Frontal cortex (tissue), 4 donors: ENCODE data around the gene SCCPDH. TPM values are rescaled to one million over a fixed set of nuclear protein-coding genes. Genes with fewer than 3 reads are reported as not detected.

Experiments
- DNase-seq, 2 donors: peaks; one replicate each; pipeline ENCODE4 v3.0.0; 2012; ENCODE audit warnings: low spot score in 2 of 2
- FAIRE-seq: peaks from 2 replicates; lab custom pipeline; 2012; peaks lifted over from hg19 to GRCh38; lab: Jason Lieb, UNC
- total RNA-seq: library from RNA; depleted of rRNA; stranded (reverse); fragments of >200 nt; gene quantifications from one replicate; pipeline ENCODE4 v1.2.3, GENCODE V29; 2014
- donor health status: control.
- donor health status: control.
- donor health status: control.

The SCCPDH gene
- total RNA-seq, 1 donor from 2014 or later = 79.9 TPM

GRCh38 chr1:246780264-246780663 is 56.1 kb downstream of the SCCPDH start:
- FAIRE-seq = no peak

DNA sequence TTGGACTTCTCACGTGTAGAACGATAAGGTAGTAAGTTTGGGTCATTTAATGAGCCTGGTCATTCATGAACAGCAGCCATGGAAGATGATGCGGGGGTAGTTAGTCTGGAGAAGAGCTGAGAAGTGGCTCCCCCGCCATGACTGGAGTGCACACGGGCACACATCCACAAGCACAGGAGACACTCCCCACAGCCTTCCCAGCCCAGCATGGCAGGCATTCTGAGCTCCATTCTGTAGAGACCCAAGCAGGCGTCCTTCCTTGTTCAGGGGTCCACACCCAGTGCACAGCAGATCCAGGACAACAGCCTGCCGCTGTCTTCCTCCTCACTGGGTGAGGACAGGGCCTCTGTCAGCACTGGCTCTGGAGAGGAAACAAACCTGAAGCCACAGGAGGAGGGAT is 57.0 kb downstream of the SCCPDH start:
- FAIRE-seq = no peak
- no peak for DNase-seq

More at GRCh38 chr1:246780264-246780663, 56.1 kb downstream of the SCCPDH start:
- no peak for DNase-seq

- FAIRE-seq (no peak), DNase-seq (no peak)
Measured at GRCh38 chr1:246782120-246782900, 58.1 kb downstream of the SCCPDH start.

DNA sequence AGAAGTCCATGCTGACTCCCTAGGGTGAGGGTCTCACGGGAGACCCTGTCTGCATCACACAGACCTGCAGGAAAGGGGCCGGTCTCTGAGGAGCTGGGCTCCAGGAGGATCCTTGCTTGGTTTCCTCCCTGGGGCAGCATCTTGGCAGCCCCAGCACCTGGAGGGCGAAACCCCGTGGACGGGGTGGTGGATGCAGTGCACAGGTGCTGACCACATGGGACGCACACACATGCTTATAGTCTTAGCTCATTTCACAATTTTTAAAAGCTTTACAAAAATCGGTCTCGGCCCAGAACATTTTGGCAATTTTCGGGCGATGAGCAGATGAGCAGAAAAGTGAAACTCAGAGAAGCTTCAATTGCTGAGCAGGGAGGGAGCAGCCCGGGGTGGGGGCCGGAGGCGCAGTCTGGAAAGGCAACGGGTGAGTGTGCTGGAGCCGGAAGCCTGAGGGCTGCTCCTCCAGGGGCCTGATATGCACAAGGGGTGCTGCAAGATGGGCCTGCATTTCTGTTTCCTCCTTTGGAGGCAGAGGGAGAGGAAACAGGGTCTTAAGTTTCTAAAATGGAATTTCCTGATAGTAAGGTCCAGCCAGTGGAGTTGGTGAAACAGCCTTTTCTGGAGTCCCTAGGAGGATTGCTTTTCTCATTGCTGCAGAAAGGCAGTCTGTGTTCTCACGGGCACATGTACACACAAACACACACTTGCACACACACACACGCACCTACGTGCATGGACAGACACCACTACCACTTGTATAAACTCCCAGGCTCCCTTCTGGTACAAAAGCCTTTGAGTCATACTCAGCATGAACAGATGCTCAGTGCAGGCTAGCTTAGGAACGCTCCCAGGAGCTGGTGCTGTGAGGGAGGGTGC is 60.6 kb downstream of the SCCPDH start:
- FAIRE-seq (no peak), DNase-seq (no peak)

DNA sequence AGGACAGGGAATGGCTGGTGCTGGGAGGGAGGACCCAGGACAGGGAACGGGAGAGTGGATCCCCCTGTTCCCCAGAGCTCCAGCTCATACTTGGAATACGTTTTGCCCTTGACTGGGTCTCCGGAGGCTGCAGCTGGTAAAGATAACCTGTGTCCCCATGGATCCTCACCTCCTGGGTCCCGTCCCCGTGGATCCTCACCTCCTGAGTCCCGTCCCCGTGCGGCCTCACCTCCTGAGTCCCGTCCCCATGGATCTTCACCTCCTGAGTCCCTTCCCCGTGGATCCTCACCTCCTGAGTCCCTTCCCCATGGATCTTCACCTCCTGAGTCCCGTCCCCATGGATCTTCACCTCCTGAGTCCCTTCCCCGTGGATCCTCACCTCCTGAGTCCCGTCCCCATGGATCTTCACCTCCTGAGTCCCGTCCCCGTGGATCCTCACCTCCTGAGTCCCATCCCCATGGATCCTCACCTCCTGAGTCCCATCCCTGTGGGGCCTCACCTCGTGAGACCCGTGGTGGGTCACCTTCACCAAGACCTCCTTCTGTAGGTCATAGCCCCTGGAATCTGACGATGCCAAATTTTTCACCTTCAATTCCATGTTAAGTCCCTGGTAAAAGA is 61.4 kb downstream of the SCCPDH start:
- no peak for FAIRE-seq
- DNase-seq = no peak

DNA sequence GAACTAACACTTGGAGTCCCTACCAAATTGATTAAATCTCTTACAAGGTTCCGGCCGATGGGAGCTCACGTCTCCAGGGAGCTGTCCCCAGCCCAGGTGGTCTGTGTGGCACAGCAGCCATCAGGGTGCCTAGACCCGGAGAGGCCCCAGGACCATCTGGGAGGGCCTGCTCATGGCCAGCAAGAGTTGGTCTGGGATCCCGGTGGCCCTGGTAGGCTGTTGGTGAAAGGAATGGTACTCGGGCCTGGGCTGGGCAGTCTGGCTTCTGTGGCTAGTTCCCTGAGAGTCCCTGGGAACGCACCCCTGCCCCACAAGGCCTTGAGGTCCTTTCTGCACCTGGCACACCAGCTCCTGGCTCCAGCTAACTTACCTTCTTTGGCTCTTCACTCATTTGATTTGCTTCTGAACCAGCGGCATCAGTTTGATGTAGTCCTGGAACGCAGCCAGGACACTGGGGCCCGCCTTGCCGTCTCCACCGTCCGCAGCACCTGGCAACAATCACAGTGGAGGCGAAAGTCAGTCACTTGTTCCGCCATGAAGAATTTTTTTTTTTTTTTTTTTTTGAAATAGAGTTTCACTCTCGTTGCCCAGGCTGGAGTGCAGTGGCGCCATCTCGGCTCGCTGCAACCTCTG is 62.5 kb downstream of the SCCPDH start:
- FAIRE-seq (no peak), DNase-seq (no peak)

DNA sequence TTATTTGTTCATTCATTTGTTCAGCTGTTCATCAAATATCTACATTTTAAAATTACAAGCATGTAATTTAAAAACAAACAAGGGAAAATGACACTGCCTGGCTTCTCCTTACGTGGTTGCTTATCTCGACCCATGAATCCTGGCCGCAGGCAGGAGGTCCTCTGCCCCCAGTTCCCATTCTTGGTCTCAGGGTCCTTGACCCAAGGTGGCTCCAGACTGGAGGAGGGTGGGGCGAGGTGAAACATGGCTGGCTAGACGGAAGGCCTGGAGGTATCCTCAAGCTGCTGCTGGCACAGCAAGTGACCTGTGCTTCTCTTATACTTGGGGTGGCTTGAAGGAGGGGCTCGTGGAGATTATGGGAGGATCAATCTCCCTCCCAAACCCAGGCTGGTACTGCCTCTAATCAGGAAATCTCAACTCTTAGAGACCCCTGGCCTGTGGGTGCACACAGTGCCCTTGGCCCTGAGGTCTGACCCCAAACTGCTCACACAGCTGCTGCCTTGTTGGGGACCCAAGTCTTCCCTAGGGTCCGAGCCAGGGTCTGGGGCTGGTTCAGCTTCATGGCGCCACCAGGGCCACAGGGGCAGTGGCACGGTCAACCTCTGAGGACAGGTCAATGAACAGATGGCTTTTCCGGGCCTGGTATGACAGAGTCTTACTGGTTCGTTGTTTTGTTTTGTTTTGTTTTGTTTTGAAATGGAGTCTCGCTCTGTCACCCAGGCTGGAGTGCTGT is 63.7 kb downstream of the SCCPDH start:
- no peak for DNase-seq
- FAIRE-seq = no peak

- DNase-seq = no peak
- no peak for FAIRE-seq
Measured at GRCh38 chr1:246788895-246789338, 64.7 kb downstream of the SCCPDH start.

DNA sequence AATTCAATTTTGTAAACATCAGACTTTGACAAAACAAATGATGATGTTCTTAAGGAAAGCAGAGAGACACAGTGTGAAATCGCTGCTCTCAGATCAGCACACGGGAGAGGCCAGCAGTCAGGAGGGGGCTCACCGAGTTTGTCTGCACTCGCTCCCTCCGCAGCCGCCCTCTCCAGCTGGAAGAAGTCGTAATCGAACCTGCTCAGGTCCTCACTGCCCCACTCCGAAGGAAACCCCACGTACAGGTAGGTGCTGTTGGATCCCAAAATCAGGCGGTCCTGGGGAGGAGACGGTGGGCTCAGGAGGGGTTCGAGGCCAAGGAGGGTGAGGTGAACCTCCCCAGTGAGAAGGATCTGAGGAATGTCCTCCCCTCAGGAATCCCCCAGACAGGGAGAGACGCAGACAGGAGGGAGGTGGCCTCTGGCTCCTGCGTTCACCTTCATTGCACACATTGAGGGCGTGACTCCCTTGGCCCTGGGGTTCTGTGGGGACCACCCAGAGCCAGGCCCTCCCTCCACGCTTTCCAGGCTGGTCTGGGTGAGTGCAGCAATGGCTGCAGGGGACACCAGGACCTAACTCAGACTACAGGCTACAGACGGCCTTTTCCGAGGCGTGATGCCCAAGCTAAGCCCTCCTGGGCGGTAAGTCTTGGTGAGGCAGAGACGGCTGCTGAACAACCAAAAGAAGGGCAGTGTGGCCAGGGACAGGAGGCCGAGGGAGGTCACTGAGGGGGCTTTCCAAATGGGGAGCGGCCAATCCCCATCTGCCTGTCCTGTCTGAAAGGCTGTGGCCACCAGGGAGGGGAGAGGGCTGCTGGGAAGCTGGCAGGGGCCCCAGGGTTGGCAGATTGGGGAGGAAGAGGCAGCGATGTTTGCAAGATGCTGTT is 65.5 kb downstream of the SCCPDH start:
- FAIRE-seq = no peak
- DNase-seq = no peak

GRCh38 chr1:246790364-246790763 is 66.2 kb downstream of the SCCPDH start:
- no peak for DNase-seq
- no peak for FAIRE-seq

GRCh38 chr1:246790833-246791232 is 66.6 kb downstream of the SCCPDH start:
- DNase-seq (no peak), FAIRE-seq (no peak)

DNA sequence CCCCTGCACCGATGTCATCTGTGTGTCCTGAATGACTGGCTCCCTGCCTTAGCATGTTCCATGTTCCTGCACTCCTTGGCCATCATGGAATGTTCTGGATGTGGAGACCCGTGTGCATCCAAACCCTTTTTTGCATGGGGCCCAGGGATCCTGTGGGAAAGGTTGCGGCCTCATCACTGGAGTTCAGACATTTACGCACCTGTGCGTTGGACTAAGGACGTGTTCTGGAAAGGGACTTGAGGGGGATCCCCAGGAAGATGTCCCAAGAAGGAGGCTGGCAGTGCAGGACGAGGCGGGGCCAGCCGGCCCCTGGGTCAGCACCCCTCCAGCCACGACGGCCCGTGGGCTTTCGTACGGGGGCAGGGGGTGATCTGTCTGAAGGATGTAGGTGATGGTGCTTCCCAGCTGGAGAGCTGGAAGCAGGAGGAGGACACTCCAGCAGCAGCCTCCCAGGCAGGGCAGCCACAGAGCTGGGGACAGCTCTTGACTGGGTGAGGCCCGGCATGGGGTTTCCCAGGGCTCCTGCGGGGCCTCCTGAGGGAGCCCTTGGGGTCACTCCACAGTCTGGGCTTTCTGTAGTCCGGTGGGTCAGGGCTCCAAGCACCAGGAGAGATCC is 67.2 kb downstream of the SCCPDH start:
- no peak for FAIRE-seq
- DNase-seq = no peak

DNA sequence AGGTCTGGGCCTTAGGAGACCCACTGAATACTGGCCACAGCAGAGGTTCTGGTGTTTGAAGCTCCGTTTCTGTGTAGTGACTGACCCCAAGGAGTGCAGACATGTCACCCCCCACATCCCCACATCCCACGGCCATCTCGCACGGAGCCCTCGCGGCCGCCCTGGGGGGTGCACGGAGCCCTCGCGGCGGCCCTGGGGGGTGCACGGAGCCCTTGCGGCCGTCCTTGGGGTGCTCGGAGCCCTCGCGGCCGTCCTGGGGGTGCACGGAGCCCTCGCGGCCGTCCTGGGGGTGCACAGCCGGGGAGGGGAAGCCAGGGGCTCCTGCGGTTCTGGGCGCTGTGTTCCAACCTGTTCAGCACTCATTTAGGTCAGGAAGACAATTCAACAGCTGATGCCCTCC is 68.4 kb downstream of the SCCPDH start:
- FAIRE-seq (no peak), DNase-seq (no peak)

DNA sequence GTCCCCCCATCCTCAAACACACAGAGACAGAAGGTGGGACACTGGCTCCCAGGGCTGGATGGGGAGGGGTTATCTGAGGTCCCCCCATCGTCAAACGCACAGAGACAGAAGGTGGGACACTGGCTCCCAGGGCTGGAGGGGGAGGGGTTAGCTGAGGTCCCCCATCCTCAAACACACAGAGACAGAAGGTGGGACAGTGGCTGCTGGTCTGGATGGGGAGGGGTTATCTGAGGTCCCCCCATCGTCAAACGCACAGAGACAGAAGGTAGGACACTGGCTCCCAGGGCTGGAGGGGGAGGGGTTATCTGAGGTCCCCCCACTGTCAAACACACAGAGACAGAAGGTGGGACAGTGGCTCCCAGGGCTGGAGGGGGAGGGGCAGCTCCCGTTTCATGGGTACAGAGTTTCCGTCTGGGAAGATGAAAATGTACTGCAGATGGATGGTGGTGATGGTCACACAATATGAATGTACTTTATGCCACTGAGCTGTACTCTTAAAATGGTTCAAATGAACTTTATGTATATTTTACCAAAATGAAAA is 69.2 kb downstream of the SCCPDH start:
- DNase-seq (no peak), FAIRE-seq (no peak)

- FAIRE-seq = no peak
- no peak for DNase-seq
Measured at GRCh38 chr1:246794048-246794827, 70.0 kb downstream of the SCCPDH start.

- FAIRE-seq (no peak), DNase-seq (no peak)
Measured at GRCh38 chr1:246794828-246795671, 70.8 kb downstream of the SCCPDH start.
